Stimulated activated CD4-positive, alpha-beta T cell treated with anti-CD3 and anti-CD28 coated beads, Interleukin-4, amount 100 ng/mL, for 1 hour (primary cell): ENCODE measurements around the gene FNDC3A.
A peak's percentile ranks its signal among the peaks of the same experiment; 100 is the strongest.
"Not testable (repeated sequence)": the region's sequence is repeated elsewhere in the genome, so short reads cannot be mapped to it uniquely, and the experiment has no call there.

Experiments used
- DNase-seq: peaks from one replicate; pipeline ENCODE4 v3.0.0-alpha.2; 2020

FNDC3A gene

DNA sequence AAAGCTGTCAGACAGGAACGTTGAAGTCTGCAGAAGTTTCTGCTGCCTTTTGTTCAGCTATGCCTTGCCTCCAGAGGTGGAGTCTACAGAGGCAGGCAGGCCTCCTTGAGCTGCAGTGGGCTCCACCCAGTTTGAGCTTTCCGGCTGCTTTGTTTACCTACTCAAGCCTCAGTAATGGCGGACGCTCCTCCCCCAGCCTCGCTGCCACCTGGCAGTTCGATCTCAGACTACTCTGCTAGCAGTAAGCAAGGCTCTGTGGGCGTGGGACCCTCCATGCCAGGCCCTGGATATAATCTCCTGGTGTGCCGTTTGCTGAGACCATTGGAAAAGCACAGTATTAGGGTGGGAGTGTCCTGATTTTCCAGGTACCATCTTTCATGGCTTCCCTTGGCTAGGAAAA lies 187.4 kb downstream of the FNDC3A start:
- not testable (repeated sequence) for DNase-seq

DNA sequence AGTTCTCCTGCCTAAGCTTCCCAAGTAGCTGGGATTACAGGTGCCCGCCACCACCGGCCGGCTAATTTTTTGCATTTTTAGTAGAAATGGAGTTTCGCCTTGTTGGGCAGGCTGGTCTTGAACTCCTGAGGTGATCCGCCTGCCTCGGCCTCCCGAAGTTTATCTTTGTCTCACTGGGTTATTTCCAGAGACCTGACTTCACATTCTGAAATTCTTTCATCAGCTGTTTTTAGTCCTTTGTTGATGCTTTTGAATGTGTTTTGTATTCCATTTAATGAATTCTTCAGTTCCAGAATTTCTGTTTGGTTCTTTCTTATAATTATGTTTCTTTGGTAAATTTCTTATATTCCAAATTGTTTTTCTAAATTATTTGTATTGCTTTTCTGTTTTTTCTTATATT lies 189.0 kb downstream of the FNDC3A start:
- no peak for DNase-seq

DNA sequence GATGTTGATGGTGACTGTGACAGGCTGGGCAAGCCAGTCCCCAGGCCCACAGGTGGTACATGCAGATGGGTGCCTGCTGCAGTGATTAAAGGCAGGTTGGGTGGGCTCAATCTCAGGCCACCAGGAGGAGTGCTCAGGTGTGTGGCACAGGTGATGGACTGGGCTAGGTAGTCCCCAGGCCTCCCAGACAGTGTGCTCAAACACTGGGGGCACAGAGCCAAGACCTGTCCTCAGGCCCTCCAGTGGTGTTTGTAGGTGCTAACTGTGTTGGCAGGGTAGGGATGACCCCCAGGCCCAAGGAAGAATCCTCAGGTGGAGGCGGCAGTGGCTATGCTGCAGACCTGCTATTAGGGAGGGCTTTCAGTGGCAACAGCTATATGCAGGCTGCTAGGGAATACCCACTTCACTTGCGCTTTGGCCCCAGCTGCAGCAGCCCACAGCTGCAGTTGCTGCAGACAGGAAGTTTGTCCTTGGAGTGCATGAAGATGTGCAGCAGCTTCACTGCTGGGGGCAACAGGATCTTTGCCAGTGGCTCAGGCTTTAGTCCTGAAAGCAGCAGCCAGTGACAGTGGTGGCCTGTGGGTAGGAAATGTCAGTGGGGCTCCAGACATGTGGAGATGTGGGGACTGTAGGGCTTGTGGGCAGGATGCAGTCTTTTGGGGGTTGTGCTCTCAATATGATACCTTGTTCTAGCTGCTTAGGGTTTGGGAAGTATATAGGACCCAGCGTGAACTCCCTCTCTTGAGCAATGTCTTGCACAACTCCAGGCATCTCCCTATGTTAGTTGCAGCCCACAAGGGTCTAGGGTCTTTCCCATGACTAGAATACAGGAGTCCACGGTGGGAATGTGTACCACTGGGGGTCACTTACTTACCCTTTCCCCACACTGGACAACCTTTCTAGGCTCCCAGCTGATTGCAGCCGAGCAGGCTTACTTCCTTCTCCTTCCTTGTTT lies 190.4 kb downstream of the FNDC3A start:
- no peak for DNase-seq

DNA sequence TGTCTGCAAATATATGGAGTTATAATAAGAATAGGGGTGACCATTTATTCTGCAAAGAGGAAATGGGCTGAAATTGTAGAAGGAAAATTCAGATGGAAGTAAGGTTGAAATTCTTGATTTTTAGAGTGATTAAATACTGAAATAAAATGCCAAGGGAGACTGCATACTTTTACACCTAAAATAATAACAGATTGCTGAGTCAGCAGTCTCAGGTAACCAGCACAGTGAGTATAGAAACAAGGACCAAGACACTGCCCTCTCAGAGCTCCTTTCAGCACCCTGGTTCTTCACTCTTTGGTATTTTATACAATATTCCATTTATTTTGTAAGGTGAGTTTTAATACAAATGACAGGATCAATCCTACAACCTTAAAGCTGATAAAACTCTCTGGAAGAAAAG lies 195.6 kb downstream of the FNDC3A start:
- DNase-seq = no peak

DNA sequence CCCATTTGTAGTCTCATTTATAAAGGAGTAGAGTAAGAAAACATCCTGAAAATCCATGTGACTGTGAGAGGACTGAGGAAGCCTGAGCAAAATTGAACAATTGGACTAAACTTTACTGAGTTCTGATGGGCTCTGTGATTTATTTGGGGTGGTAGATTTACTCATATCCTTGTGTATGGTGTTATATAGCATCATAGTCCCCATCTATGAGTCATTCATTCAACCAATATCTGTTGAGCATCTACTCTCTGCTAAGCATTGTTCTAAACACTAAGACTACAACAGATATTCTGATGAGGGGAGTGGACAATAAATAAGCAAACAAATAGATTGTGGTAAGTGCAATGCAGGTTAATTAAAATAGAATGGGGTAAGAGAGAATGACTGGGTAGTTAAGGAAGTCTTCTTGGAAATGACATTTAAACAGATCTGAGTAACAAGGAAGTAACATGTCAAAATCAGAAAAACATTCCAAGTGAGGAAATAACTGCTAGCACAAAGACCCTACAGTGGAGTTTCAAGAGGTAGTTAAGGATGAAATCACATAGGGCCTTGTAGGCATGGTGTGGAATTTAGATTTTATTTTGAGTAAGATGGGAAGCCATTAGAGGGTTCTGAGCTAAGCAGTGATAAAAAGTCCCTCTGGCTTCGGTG lies 208.1 kb downstream of the FNDC3A start:
- DNase-seq = no peak

DNA sequence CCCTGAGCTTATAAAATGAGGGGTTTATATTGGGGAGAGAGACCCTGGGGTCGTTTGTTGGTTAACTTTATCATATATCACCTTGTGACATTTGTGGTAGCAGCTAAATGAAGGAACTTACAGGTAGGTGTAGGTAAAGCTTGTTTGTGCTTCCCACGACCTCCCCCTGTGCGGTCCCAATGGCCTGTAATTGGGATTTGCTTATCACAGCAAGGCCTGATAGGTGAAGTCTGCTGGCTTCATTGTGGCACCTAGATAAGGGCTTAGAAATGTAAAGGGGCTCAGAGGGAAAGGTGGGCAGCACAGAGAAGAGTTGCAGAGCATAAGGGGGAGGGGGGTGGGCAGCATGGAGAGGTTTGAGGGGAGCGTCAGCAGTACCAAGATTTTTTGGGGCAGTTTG lies 208.9 kb downstream of the FNDC3A start:
- no peak for DNase-seq

DNA sequence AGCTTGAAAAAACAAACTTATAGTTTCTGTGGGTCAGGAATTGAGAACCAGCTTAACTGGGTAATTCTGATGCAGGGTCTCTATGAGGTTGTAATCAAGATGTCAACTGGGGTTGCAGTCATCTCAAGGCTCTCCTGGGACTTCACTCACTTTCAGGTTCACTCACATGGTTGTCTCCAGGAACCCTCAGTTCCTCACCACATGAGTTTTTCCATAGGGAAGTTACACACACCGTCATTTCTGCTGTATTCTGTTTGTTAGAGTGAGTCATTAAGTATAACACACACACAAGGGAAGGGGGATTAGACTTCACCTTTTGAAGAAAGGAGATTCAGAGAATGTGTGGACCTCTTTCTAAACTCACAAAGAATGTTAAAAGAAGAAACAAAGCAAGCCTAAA lies 209.6 kb downstream of the FNDC3A start:
- no peak for DNase-seq

DNA sequence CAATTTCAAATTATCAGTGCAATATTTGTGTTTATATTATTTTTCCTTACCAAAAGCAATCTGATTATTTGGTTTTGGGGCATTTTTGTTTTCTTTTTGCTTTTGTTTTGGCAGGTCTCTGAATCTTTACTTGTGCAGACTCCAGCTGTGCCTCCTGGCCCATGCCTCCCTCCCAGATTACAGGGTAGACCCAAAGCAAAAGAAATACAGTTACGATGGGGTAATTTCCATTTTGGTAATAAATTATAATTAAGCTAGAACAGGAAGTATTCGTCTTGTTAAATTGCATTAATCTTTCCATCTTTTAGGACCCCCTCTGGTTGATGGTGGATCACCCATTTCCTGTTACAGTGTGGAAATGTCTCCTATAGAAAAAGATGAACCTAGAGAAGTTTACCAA lies 215.2 kb downstream of the FNDC3A start:
- no peak for DNase-seq

DNA sequence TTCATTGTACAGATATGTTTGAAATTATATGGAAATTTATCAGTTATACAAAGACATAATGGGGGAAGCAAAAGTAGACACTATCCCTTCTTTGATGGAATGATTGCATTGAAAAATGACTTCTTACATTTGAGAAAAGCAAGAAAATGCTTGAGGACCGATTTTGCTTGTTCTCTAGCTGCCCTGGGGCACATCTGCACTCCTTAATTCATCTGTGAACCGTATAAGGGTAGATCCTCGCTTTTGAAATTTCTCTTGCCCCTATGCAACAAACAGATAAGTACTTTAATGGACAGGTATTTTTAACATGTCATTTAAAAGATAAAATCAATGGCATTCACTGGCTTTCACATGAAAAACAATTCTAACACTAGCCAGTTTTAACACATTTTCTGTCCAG lies 230.9 kb downstream of the FNDC3A start:
- no peak for DNase-seq

DNA sequence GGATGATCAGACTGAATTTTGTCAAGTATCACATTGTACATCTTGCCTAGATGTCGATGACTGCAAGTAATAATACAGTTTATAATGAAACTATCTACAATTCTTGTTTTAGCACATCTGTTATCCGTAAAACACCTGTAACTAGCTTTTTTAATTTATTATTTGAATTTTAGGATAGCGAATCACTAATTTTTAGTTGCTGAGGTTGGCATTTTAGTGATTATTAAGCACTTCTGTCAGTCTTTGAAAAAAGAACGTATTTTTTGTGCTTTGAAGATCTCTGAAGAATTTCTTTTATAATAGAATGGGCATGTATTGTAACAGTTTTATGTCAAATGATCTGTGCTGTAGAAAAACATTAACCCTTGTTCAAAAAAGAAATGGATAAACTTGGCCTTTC lies 232.9 kb downstream of the FNDC3A start:
- DNase-seq = no peak

DNA sequence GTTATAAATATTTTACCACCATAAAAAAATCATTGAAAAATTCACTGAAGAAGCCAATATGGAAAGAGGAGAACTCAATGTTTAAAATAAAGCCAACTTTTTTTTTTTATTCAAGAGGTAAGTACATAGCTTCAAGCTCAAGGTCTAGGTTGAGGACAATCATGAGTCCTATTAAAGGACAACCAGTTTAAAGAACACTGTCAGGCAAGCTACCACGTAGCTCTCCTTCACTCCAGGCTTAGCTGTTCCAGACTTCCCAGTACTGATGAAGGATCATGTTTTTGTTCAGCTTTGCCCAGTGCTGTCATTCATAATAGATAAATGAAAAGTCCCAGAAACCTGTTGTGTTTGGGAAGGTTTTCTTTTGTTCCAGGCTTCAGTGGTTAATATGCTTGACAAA lies 234.4 kb downstream of the FNDC3A start:
- no peak for DNase-seq

DNA sequence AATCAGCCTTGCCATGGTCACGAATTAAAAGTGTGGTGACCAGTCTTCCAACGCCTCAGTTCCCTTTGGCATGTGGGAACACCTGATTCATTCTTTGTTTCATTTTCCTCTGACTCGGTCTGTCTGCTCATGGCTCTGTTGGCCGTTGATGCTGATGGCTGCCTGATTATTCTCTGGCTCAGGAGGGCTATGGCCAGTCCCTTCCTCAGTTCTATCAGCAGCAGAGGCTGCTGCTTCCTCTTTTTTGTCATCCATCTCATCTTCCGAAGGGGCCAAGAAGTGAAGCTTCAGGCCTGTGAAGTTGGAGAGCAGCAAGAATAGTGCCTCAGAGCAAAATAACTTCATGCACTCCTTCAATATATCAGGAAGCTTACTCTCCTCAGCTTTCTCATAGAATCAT lies 235.0 kb downstream of the FNDC3A start:
- DNase-seq = no peak

DNA sequence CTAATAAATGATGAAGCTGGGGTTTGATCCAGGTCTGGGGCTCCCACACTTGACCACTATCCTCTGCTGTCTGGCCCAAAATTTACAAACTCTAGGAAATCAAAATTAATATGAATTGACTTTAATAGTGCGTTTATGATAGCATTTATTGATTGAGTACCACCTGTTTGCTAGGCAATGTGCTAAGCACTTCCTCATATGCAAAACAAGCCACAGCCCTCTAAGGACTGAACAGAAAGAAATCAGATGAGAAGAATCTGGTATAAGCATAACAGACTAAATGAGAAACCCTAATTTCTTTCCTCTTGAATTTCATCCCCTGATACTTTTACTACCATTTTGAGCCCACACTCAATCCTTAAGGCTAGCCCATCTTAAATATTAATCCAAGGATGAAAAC lies 237.8 kb downstream of the FNDC3A start:
- no peak for DNase-seq

DNA sequence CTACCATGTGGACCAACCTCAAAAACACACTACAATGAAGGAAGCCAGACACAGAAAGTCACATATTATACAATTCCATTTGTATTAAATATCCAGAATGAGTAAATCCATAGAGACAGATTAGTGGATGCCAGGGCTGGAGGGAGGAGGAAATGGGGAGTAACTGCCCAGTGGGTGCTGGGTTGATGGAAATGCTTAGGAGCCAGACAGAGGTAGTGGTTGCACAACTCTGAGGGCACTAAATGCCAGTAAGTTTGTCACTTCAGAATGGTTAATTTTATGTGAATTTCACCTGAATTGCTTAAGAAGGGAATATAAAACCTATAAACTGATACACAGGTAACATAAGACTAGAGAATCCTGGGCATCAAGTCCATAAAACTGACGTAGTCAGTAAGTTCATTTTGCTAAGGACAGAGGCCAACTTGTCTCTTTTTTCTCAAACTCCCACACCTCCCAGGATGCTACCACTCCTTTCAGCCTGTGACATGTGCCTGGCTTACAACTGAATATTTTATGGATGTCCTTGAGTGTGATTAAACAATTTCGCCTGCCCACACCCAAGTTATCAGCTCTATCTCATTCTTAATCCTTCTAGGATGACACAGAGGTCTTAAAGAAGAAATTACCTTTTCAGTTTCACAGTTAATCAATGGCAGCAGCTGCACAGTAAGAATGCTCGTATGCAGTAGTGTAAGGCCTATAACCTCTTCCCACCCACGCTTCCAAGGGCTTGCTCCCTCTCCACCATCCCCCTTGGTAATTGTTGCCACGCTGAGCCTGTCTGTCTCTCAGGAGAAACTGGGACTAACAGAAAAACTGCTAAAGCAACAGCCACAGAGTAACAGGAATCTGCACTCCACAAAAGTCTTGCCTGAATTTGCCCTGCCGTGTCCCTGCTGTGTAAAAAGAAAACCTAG lies 238.5 kb downstream of the FNDC3A start:
- no peak for DNase-seq

DNA sequence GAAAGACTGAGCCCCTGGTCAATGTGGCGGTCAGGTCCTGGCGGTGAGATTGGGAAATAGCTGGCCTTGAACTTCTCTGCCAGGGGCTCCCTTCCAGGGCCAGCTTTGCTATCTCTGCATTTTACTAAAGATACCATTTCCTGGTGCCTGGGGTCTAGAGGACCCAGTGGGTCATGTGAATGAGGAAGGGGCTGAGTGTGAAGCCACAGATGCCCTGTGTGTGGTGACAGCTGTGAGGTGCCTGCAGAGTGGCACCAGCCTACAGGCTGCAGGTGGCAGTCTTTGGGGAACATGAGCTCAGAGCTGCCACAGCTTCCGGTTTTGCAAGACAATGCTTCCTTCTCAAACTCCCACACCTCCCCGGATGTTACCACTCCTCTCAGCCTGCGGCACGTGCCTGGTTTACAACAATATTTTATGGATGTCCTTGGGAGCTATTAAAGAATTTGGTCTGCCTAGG lies 239.2 kb downstream of the FNDC3A start:
- peak; percentile 30 for DNase-seq

DNA sequence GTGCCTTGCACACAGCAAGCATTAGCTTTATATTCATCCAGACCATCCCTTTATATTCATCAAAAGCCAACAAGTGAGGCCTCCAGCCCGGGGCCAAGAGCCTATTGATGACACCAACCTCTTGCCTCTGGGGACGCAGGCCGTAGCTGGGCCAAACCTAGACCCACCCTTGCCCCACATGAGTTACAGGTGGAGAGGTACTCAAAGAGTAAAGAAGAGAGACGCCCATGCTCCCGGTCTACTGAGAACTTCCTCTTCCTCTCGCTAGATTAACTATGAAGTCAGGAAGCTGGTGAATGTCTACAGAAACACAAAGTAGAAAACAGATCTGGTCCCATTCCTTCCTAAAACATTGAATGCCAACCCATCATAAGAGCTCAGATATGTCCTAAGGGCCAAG lies 240.6 kb downstream of the FNDC3A start:
- DNase-seq = no peak

DNA sequence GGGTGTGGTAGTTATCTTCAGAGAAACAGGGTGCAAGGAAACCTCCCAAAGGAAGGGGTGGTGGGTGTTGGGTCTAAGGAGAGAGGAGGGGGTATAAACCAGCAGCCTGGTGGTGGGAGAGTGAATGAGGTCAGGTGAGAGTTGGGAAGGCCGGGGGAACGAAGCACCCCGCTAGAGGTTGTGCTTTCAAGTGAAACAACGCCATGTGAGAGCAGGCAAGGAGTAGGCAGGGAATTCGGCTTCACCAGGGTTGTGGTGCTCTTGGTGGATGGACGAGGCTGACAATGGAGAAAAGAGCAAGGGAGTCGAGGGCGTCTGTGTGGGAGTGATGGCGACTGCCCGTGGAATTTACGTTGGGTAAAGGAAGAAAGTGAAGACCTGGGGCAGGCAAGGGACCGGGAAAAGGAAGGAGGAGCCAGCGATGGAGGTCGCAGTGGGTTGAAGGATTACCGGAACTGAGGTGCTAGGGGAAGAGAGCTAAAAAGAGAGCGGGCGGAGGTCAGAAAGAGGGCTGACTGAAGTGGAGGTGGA lies 242.3 kb downstream of the FNDC3A start:
- DNase-seq = no peak

DNA sequence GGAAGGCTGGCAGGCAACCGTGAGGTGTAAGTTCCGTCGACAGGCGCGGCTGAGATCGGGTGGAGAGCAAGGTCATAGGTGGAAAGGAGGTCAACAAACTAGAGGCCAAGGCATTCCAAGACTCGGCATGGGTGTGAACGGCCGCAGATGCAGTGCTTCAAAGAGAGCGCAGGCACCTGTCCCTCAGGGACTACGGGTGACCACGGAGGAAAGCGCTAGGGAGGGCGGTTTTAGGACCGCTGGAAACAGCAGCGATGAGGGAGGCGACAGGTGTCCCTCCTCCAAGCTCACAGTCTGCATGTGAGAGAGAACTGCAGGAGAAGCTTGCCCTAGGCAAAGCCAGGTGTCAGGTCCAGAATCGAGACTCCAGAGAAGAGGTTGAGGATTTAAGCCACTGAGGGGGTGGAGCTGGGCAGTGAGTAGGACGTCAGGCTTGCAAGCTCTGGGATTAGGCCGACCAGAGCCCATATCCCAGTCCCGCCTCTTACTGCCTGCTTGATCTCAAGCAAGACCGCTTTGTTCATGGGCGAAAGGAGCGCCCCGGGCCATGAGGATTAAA lies 242.9 kb downstream of the FNDC3A start:
- no peak for DNase-seq

DNA sequence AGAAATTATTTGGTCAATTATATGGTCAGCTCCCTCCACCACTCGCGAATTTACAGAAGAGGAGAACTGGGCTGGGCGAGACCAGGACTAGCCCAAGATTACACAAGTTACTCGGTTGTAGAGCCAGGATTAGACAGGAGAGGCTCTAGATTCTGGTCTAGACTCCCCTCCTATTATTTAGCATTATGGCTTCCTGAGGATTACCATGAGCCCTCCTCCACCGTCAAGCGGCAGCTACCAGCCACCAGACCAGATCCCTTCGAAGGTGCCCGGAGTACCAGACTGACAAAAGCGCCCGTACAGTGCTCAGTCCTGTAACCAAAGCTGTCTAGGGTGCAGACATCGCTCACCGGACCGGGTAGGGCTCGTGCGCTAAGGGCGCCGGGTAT lies 243.9 kb downstream of the FNDC3A start:
- no peak for DNase-seq

DNA sequence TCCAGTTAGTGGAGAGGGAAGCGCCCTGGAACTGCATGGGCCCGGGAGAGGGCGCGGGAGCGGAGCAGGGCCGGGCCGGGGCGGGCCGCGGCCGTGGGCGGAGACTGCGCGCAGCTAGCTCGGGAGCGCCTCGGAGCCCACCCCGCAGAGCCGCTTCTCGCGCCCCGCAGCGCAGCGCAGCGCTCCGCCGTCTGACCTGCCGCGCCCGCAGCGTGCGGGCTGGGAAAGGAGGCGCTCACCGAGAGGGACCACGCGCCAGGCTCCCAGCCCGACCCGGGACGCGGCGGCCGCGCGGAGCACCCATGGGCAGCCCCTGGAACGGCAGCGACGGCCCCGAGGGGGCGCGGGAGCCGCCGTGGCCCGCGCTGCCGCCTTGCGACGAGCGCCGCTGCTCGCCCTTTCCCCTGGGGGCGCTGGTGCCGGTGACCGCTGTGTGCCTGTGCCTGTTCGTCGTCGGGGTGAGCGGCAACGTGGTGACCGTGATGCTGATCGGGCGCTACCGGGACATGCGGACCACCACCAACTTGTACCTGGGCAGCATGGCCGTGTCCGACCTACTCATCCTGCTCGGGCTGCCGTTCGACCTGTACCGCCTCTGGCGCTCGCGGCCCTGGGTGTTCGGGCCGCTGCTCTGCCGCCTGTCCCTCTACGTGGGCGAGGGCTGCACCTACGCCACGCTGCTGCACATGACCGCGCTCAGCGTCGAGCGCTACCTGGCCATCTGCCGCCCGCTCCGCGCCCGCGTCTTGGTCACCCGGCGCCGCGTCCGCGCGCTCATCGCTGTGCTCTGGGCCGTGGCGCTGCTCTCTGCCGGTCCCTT lies 244.5 kb downstream of the FNDC3A start, which contains the start of gene MLNR:
MLNR (plus strand) TSS at position 303 of the 820 bp plus-strand sequence; CDS start at position 303, 0 bp downstream.
- peak; percentile 49 for DNase-seq

DNA sequence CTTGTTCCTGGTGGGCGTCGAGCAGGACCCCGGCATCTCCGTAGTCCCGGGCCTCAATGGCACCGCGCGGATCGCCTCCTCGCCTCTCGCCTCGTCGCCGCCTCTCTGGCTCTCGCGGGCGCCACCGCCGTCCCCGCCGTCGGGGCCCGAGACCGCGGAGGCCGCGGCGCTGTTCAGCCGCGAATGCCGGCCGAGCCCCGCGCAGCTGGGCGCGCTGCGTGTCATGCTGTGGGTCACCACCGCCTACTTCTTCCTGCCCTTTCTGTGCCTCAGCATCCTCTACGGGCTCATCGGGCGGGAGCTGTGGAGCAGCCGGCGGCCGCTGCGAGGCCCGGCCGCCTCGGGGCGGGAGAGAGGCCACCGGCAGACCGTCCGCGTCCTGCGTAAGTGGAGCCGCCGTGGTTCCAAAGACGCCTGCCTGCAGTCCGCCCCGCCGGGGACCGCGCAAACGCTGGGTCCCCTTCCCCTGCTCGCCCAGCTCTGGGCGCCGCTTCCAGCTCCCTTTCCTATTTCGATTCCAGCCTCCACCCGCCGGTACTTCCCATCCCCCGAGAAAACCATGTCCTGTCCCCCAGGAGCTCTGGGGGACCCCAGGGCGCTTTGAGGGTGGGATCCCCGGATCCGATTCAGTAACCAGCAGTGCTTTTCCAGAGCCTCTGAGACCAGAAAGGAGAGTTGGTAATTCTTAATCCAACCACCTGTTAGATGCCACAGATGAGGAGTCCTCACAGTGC lies 245.3 kb downstream of the FNDC3A start:
- DNase-seq = no peak
